ENCODE data around the gene CACNA1G. TPM values are rescaled to one million over a fixed set of nuclear protein-coding genes. Genes with fewer than 3 reads are reported as not detected.

The CACNA1G gene
- total and polyA plus RNA-seq, 2 donors from 2014 or later: 0.06 TPM; not detected in 1

- Histone ChIP-seq H3K4me3 (ENCODE audit: low read length in 3 of 3) (no peak overlapping the region), H3K36me3 (ENCODE audit: control insufficient read depth in 2 of 3, insufficient read depth in 3 of 3, low read length in 3 of 3) (peaks cover 0 to 5% (median 2%) of the 10 kb centered on the region in 3 donors), H3K4me1 (ENCODE audit: control insufficient read depth in 2 of 3, insufficient read depth in 2 of 3, low read depth in 1 of 3, low read length in 3 of 3) (peaks cover 0 to 42% (median 5%) of the 10 kb centered on the region in 3 donors), H3K9ac (ENCODE audit: low read length in 3 of 3) (no peak overlapping the region), H3K27ac (ENCODE audit: low read depth in 2 of 2, low read length in 2 of 2) (no peak overlapping the region), H3K27me3 (ENCODE audit: control insufficient read depth, insufficient read depth, low read length) (no peaks in the 10 kb centered on the region), H3K9me3 (ENCODE audit: control insufficient read depth in 2 of 3, insufficient read depth in 1 of 3, low read length in 3 of 3) (no peaks in the 10 kb centered on the region)
- peak in 2 of 5 donors; percentile 55 to 72 for DNase-seq
- no peak for FAIRE-seq
- TF ChIP-seq CTCF (IDR thresholded peaks at IDR 0.05; ENCODE audit: borderline replicate concordance, extremely low read depth, insufficient read depth): no peak
- intact Hi-C loops (cut with DNase I): loop anchor here (10.0 kb wide), 2 partner anchors 304 to 414 kb away; no protein-coding TSS in a partner anchor
Measured at GRCh38 chr17:50540560-50541401, 19.7 kb upstream of the CACNA1G start.

- H3K27ac ChIP-seq (ENCODE audit: low read depth in 2 of 2, low read length in 2 of 2): no peak overlapping the region
- peaks cover 0 to 5% (median 2%) of the 10 kb centered on the region in 3 donors for H3K36me3 ChIP-seq (ENCODE audit: control insufficient read depth in 2 of 3, insufficient read depth in 3 of 3, low read length in 3 of 3)
- peak overlapping the region in 1 of 3 donors; percentile 55 for H3K9ac ChIP-seq (ENCODE audit: low read length in 3 of 3)
- DNase-seq (no peak), FAIRE-seq (no peak)
- intact Hi-C loops (cut with DNase I): loop anchor here (10.0 kb wide), 2 partner anchors 303 to 413 kb away; no protein-coding TSS in a partner anchor
- no peak for TF ChIP-seq CTCF (IDR thresholded peaks at IDR 0.05; ENCODE audit: borderline replicate concordance, extremely low read depth, insufficient read depth)
- H3K4me3 ChIP-seq (ENCODE audit: low read length in 3 of 3): peak overlapping the region in 1 of 3 donors; percentile 72
- no peaks in the 10 kb centered on the region for H3K9me3 ChIP-seq (ENCODE audit: control insufficient read depth in 2 of 3, insufficient read depth in 1 of 3, low read length in 3 of 3)
- H3K27me3 ChIP-seq (ENCODE audit: control insufficient read depth, insufficient read depth, low read length): no peaks in the 10 kb centered on the region
- H3K4me1 ChIP-seq (ENCODE audit: control insufficient read depth in 2 of 3, insufficient read depth in 2 of 3, low read depth in 1 of 3, low read length in 3 of 3): peaks cover 0 to 37% (median 5%) of the 10 kb centered on the region in 3 donors
Measured at GRCh38 chr17:50541402-50541715, 19.2 kb upstream of the CACNA1G start.

GRCh38 chr17:50541716-50542688 lies 18.5 kb upstream of the CACNA1G start:
- H3K9ac ChIP-seq (ENCODE audit: low read length in 3 of 3): peak overlapping the region in 2 of 3 donors; percentile 27 to 79
- H3K4me3 ChIP-seq (ENCODE audit: low read length in 3 of 3): peak overlapping the region; percentile 36 to 72 (median 62)
- peaks cover 0 to 40% (median 5%) of the 10 kb centered on the region in 3 donors for H3K4me1 ChIP-seq (ENCODE audit: control insufficient read depth in 2 of 3, insufficient read depth in 2 of 3, low read depth in 1 of 3, low read length in 3 of 3)
- intact Hi-C loops (cut with DNase I): loop anchor here (10.0 kb wide), 2 partner anchors 303 to 413 kb away; no protein-coding TSS in a partner anchor
- no peak for FAIRE-seq
- no peak overlapping the region for H3K27ac ChIP-seq (ENCODE audit: low read depth in 2 of 2, low read length in 2 of 2)
- peak; percentile 90 to 96 (median 93) for DNase-seq
- H3K27me3 ChIP-seq (ENCODE audit: control insufficient read depth, insufficient read depth, low read length): no peaks in the 10 kb centered on the region
- H3K9me3 ChIP-seq (ENCODE audit: control insufficient read depth in 2 of 3, insufficient read depth in 1 of 3, low read length in 3 of 3): no peaks in the 10 kb centered on the region
- peak; percentile 4 for TF ChIP-seq CTCF (IDR thresholded peaks at IDR 0.05; ENCODE audit: borderline replicate concordance, extremely low read depth, insufficient read depth)
- peaks cover 0 to 5% (median 2%) of the 10 kb centered on the region in 3 donors for H3K36me3 ChIP-seq (ENCODE audit: control insufficient read depth in 2 of 3, insufficient read depth in 3 of 3, low read length in 3 of 3)

All from kidney (tissue), 14 donors.